Measurements from ENCODE around the gene SNX30.

DNA sequence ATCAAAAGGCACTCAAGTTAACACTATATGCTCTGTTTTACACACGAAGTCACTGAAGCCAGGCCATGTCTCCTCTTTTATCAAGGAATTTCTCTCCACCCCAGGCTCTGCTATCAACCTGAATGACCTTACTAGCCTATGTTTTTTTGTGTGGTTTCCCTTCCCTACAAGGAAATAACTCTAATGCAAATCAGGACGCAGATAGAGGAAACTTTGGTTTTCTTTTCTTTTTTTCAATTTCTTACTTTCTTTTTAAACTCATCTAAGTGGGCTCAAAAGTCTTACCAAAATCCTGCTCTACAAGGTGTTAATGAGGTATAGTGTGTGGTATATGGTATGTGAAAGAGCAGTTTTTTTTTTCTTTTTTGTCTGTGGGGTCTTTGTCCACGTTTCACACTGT is 145.6 kb downstream of the SNX30 start:
- TF ChIP-seq CTCF (IDR thresholded peaks at IDR 0.05) = no peak
- TF ChIP-seq POLR2A (IDR thresholded peaks at IDR 0.05) = no peak

Data from esophagus squamous epithelium (tissue), 4 donors.